G401 (cell line): Measurements from ENCODE around the gene MED22. TPM values are rescaled to one million over a fixed set of nuclear protein-coding genes. Genes with fewer than 3 reads are reported as not detected.
"Not testable (repeated sequence)": the region's sequence is repeated elsewhere in the genome, so short reads cannot be mapped to it uniquely, and the experiment has no call there.

Source experiments
- DNase-seq: peaks from one replicate; pipeline ENCODE4 v3.0.0-alpha.2; 2015; ENCODE audit warnings: low spot score
- in situ Hi-C: cut with HindIII; loops from 2 replicates; pipeline ENCODE4 v1.10.0; 2016; ENCODE audit warnings: low sequenced_read_pairs, mixed read lengths
- total RNA-seq: library from RNA; depleted of rRNA; stranded (reverse); fragments of >200 nt; shearing (Covaris generic); gene quantifications from 2 replicates; pipeline ENCODE4 v1.2.3, GENCODE V29; 2014

MED22 gene
- total RNA-seq, 1 experiment from 2014 or later, result 28.2 TPM

- in situ Hi-C loops, result no loop called here
- DNase-seq, result no peak
These were observed 23.8 kb downstream of the MED22 start for GRCh38 chr9:133323991-133324703.

DNA sequence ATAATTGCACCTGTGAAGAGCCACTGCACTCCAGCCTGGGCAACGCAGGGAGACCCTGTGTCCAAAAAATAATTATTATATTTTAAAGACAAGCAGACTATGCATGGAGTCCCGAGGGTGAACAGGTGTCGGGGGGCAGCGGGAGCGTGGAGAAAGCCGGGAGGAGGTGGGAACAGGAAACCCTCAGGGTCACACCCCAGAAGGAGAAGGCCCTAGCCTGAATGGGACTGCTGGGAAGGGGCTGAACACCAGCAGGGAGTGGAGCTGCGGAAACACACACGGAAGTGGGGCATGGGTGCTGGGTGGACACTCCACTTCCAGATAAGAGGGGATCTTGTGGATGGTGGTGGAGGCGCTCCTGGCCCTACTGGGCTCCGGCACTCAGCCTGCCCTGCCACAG, 24.7 kb downstream of the MED22 start:
- in situ Hi-C loops, result no loop called here
- DNase-seq, result no peak

- in situ Hi-C loops, result no loop called here
- no peak for DNase-seq
These were observed 25.2 kb downstream of the MED22 start for GRCh38 chr9:133322701-133323100.

GRCh38 chr9:133321411-133321935, 26.5 kb downstream of the MED22 start:
- in situ Hi-C loops, result no loop called here
- DNase-seq, result no peak

DNA sequence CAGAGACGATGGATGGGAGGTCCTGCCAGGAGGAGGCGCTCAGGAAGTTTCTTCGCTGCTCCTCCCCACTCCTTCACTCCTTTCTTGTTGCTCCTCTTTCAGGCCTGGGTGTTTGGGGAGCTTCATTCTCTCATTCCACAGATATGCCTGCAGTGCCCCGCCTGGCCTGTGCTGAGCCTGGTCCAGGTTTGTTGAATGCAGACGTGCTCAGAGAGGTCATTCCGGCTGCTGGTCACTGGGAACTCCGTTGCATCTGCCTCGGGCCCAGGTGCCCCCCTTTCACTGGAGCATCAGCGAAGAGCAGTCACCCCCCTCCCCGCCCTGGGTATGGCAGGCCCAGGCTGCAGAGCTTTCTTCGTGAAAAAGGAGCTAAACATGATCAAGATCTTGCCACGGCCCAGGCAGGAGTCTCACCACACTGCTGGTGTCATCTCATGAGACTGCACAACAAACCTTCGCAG, 27.5 kb downstream of the MED22 start:
- no peak for DNase-seq
- in situ Hi-C loops, result no loop called here

GRCh38 chr9:133317551-133317950, 30.4 kb downstream of the MED22 start:
- DNase-seq, in situ Hi-C loops: not testable (repeated sequence)

GRCh38 chr9:133315997-133316396, 31.9 kb downstream of the MED22 start:
- in situ Hi-C loops, result no loop called here
- no peak for DNase-seq

DNA sequence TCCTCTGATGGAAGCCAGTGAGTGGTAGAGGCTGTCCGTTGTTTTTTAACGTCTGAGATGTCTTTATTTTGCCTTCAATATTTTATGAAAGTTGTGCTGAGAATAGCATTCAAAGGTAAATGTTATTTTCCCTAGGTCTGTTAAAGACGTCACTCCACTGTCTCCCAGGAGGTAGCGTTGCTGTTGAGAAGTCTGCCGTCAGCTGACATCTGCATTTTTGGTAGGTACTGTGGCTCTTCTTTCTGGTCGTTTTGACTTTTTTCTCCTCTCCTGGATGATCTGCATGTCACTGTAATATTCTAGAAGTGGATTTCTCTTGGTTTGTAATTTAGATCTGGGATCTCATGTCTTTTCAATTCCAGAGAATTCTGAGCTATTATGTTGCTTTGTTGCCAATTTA, 38.3 kb downstream of the MED22 start:
- in situ Hi-C loops, result no loop called here
- no peak for DNase-seq

- no peak for DNase-seq
- in situ Hi-C loops, result no loop called here
These were observed 40.6 kb downstream of the MED22 start for GRCh38 chr9:133307301-133307700.

DNA sequence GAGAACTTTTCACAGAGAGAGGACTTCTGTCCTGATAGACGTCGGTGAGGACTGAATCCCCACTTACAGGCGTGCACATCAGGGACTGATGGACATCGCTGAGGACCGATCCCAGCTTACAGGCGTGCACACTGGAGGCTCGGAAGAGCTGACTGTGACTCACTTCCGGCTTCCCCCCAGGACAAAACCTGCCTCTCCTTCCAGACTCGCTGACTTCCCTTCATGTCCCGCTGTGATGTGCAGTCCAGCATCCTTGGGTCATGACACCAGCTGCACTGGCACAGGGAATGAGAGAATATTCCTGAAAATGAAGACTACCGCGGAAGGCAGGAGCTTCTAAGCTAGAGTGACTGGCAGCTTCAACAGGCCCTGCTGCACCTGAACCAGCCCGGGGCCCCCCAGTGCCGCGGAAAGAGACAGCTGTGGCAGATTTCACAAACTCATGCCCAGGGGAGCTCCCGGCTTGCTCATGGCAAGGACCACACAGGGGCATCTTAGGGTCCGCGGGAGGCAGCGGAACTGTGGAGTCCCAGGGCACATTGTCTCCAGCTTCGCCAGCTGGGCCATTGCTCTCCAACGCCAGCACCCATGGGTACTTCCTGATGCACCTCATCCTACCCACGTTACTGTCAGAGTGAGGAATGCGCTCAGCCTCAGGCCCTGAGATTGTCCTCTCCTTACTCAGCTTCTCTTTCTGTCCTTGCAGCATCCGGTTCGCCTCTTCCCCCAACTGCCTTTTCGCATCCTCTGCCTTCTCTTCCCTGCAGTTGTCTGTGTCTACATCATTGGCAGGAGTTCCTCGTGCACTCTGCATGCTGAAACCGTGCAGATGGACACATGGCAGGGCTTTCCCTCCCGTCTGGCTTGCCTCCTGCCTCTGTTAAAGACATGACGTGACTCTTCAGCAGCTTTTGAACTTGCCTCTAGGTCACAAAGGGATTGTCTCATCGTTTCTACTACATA, 41.4 kb downstream of the MED22 start:
- peak; percentile 51 for DNase-seq
- in situ Hi-C loops, result no loop called here

- in situ Hi-C loops, result no loop called here
- no peak for DNase-seq
These were observed 42.2 kb downstream of the MED22 start for GRCh38 chr9:133305731-133306130.

DNA sequence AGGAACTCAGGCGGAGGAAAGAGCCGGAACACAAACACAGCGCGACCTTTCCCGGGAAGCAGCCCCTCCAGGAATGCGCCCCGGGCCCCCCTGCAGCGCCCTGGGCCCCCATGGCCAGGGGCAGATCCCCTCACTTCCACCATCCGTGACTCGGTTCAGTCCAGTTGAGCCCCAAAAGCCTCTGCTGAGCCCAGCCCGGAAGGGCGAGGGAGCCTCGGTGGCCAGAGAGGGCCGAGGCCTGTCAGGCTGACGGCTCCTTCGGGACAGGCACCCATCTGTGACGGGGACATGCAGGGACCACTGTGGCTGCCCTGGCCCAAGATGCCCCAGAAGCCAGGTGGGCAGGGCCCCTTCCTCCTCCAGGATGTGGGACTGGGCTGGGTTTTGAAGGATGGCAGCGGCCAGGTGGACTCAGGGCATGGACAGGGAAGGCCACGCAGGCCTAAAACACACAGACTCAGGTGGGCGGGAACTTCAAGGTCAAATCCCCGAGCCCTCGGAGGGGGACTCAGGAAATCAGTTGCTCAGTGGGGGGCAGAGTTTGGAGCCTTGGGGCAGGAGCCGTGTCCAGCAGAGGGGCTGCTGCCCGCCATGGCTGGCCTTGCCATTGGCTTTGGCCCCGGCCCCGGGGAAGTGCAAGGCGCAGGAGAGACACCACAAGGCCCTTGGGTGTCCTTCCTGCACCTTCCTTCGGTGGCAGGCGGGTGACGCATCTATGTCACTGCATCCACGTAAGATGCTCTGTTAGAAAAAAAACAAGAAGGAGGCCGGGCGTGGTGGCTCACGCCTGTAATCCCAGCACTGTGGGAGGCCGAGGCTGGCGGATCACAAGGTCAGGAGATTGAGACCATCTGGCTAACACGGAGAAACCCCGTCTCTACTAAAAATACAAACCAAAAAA, 43.2 kb downstream of the MED22 start:
- DNase-seq, result no peak
- in situ Hi-C loops, result no loop called here

DNA sequence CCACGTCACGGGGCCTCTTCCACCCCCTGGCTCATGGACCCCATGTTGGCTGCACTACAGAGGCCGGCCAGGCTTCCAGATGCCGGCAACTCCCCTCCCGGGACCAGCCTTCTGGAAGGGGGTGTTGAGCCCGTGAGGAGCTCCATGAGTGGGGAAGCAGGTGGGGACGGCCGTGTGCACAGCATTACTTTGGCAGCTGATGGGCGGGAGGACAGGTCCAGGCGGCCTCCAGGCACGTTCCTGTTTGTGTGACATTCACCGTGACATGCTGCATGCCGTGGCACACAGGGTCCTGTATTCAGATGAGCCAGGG, 43.8 kb downstream of the MED22 start:
- in situ Hi-C loops, result no loop called here
- DNase-seq, result no peak

- no peak for DNase-seq
- in situ Hi-C loops, result no loop called here
These were observed 44.4 kb downstream of the MED22 start for GRCh38 chr9:133303266-133304157.

- in situ Hi-C loops, result no loop called here
- DNase-seq, result no peak
These were observed 46.4 kb downstream of the MED22 start for GRCh38 chr9:133301253-133302230.

DNA sequence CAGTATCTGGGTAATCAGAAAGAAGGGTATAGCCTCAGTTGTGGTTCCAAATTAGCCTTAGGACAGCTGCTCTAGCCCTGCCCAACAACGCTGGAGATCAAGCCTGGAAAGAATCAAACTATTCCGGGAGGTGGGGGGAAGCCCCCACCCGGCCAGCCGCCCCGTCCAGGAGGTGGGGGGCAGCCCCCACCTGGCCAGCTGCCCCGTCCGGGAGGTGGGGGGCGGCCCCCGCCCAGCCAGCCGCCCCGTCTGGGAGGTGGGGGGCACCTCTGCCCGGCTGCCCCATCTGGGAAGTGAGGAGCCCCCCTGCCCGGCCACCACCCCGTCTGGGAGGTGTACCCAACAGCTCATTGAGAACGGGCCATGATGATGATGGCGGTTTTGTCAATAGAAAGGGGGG, 47.9 kb downstream of the MED22 start:
- in situ Hi-C loops, DNase-seq: not testable (repeated sequence)

DNA sequence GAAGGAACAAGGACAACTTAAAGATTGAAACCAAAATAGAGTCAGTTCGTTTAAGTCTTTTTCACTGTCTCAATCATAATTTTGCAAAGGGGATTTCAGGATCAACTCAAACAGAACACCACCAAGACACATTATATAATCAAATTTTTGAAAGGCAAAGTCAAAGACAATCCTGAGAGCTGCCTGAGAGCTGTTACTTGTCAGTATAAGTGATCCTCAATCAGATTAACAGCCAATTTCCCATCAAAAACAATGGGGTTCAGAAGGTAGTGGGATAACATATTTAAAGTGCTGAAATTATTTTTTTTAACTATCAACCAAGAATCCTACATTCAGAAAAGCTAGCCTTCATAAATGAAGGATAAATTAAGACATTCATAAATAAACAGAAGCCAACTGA, 53.7 kb downstream of the MED22 start:
- in situ Hi-C loops, result no loop called here
- DNase-seq, result no peak
